ENCODE measurements around the gene H6PD. TPM values are rescaled to one million over a fixed set of nuclear protein-coding genes. Genes with fewer than 3 reads are reported as not detected.
"Not testable (repeated sequence)": the region's sequence is repeated elsewhere in the genome, so short reads cannot be mapped to it uniquely, and the experiment has no call there.

Gene H6PD
- total RNA-seq, 2 experiments from 2014 or later: 9.3 to 10.4 TPM

- POLR2A ChIA-PET: no interaction called here
- H3K36me3 Mint-ChIP-seq: no peaks in the 10 kb centered on the region
- H3K27ac Mint-ChIP-seq: no peak overlapping the region
- H3K4me3 Mint-ChIP-seq: no peak overlapping the region
- intact Hi-C loops (cut with micrococcal nuclease): no loop called here
- H3K27me3 Mint-ChIP-seq: no peaks in the 10 kb centered on the region
- H3K9me3 Mint-ChIP-seq: no peaks in the 10 kb centered on the region
- CTCF ChIA-PET: interaction anchor here (1.0 to 1.5 kb wide), 2 partner anchors 9 to 199 kb away, joined by 3 read pairs; no protein-coding TSS in a partner anchor
- H3K4me1 Mint-ChIP-seq (ENCODE audit: low read depth): peaks cover 29% of the 10 kb centered on the region
- no peak for DNase-seq
Measured at GRCh38 chr1:9297831-9298230, 63.3 kb downstream of the H6PD start.

DNA sequence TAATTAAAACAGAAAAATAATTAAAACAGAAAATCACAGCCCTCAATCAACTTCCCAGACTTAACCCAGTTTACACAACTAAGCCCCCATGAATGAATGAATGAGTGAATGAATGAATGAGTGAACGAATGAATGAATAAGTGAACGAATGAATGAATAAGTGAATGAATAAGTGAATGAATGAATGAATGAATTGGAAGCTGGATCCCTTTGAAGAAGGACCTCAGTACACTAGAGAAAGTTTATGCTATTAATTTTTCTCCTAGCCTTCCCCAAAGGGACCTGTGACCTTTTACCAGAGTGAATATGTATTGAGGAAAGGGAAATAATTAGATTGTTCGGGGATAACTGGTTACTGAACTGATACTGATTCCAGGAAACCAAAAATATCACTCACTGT, 63.7 kb downstream of the H6PD start:
- CTCF ChIA-PET: interaction anchor here (1.0 kb wide), 1 partner anchor 9 kb away, joined by 3 read pairs; no protein-coding TSS in a partner anchor
- intact Hi-C loops (cut with micrococcal nuclease): no loop called here
- no peaks in the 10 kb centered on the region for H3K36me3 Mint-ChIP-seq

DNA sequence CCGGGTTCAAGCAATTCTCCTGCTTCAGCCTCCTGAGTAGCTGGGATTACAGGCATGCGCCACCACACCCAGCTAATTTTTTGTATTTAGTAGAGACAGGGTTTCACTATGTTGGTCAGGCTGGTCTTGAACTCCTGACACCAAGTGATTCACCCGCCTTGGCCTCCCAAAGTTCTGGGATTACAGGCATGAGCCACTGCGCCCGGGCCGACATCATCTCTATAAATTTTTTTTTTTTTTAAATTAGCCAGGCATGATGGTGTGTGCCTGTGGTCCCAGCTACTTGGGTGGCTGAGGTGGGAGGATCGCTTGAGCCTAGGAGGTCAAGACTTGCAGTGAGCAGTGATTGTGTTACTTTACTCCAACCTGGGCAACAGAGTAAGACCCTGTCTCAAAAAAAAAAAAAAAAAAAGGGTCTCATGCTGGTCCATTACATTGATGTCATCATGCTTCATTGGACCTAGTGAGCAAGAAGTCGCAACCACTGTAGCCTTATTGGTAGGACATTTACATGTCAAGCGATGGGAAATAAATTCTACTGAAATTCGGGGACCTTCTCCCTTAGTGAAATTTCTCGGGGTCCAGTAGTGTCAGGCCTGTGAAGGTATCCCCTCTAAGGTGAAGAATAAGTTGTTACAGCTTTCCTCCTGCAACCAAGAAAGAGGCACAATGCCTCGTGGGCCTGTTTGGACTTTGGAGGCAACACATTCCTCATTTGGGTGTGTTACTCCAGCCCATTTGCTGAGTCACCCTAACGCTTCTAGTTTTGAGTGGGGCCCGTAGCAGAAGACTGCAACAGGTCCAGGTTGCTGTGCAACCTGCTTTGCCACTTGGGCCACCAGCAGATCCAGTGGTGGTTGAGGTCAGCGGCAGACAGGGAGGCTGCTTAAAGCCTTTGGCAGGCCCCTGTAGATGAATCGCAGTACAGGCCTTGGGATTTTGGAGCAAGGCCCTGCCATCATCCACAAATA, 65.3 kb downstream of the H6PD start:
- H3K27me3 Mint-ChIP-seq; H3K27ac Mint-ChIP-seq; intact Hi-C loops (cut with micrococcal nuclease); H3K4me3 Mint-ChIP-seq; H3K36me3 Mint-ChIP-seq; H3K9me3 Mint-ChIP-seq; DNase-seq: not testable (repeated sequence)
- POLR2A ChIA-PET: interaction anchor here (0.6 kb wide), 1 partner anchor 106 kb away, joined by 8 read pairs; no protein-coding TSS in a partner anchor
- CTCF ChIA-PET: interaction anchor here (0.7 kb wide), 1 partner anchor 10 kb away, joined by 3 read pairs; no protein-coding TSS in a partner anchor
- peaks cover 28% of the 10 kb centered on the region for H3K4me1 Mint-ChIP-seq (ENCODE audit: low read depth)

More for the DNA sequence above, 63.7 kb downstream of the H6PD start:
- Mint-ChIP-seq H3K4me3 (no peak overlapping the region), H3K27ac (no peak overlapping the region), H3K4me1 (ENCODE audit: low read depth) (peaks cover 32% of the 10 kb centered on the region), H3K27me3 (no peaks in the 10 kb centered on the region), H3K9me3 (no peaks in the 10 kb centered on the region)
- POLR2A ChIA-PET: no interaction called here
- DNase-seq: no peak

DNA sequence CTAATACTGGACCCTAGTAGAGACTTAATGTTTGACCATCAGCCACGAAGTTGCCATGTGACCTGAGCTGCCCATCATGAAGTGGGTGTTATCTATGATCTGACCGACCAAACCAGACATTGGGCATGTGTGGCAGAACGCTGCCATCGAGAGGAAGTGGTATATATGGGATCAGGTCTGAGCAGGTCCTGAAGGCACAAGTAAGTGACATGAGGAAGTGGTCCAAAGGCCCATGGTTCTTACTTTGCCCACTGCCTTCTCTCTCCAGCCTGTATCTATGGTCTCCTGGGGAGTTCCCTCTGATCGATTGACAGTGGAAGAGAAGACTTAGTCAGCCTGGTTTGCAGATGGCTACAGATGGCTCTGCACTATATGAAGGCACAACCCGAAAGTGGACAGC, 66.0 kb downstream of the H6PD start:
- Mint-ChIP-seq H3K4me1 (ENCODE audit: low read depth) (peaks cover 28% of the 10 kb centered on the region), H3K27me3 (no peaks in the 10 kb centered on the region), H3K27ac (no peak overlapping the region), H3K4me3 (no peak overlapping the region), H3K36me3 (no peaks in the 10 kb centered on the region), H3K9me3 (no peaks in the 10 kb centered on the region)
- DNase-seq: no peak
- intact Hi-C loops (cut with micrococcal nuclease): no loop called here
- ChIA-PET CTCF (interaction anchor here (0.6 kb wide), 1 partner anchor 219 kb away, joined by 3 read pairs; no protein-coding TSS in a partner anchor), POLR2A (no interaction called here)

GRCh38 chr1:9302745-9303524, 68.4 kb downstream of the H6PD start:
- H3K36me3 Mint-ChIP-seq: no peaks in the 10 kb centered on the region
- ChIA-PET CTCF (no interaction called here), POLR2A (no interaction called here)
- H3K27me3 Mint-ChIP-seq: no peaks in the 10 kb centered on the region
- no peak overlapping the region for H3K27ac Mint-ChIP-seq
- H3K9me3 Mint-ChIP-seq: no peaks in the 10 kb centered on the region
- H3K4me3 Mint-ChIP-seq: no peak overlapping the region
- DNase-seq: no peak
- peaks cover 28% of the 10 kb centered on the region for H3K4me1 Mint-ChIP-seq (ENCODE audit: low read depth)
- intact Hi-C loops (cut with micrococcal nuclease): no loop called here

DNA sequence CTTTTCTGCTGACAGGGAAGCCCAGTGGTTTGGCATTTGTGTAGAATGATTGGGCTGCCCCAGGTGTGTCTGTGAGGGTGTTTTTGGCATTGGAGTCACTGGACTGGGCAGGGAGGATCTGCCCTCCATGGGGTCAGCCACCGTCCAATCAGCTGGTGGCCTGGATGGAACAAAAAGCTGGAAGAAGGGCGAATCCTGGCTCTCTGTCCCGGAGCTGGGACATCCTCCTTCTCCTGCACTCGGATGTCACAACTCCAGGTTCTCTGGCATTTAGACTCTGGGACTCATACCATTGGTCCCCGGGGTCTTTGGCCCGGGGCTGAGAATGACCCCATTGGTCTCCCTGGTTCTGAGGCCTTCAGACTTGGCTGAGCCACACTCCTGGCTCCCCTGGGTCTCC, 69.3 kb downstream of the H6PD start:
- H3K4me1 Mint-ChIP-seq (ENCODE audit: low read depth): peaks cover 28% of the 10 kb centered on the region
- POLR2A ChIA-PET: no interaction called here
- intact Hi-C loops (cut with micrococcal nuclease): no loop called here
- CTCF ChIA-PET: interaction anchor here (1.4 kb wide), 1 partner anchor 151 kb away, joined by 3 read pairs; no protein-coding TSS in a partner anchor
- DNase-seq: no peak
- no peak overlapping the region for H3K4me3 Mint-ChIP-seq
- H3K9me3 Mint-ChIP-seq: no peaks in the 10 kb centered on the region
- no peak overlapping the region for H3K27ac Mint-ChIP-seq
- no peaks in the 10 kb centered on the region for H3K36me3 Mint-ChIP-seq
- H3K27me3 Mint-ChIP-seq: no peaks in the 10 kb centered on the region

DNA sequence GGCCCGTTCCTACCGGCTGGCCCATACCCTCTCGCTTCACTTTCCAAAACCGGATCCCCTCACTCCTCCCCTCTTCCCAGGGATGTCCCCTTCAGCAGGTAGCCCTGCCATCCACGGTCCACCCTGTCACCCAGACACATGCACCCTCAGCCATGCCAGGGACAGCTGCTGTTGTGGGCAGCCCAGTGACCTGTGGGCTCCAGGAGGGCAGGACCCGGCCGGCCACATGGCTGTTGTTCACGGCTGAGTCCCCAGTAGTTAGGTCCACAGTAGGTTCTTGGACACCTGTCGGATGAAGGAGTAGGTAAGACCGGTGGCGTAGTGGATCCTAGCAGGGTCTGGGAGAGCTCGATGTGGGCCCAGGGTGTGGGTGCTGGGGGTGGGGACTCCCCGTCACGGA, 70.6 kb downstream of the H6PD start:
- intact Hi-C loops (cut with micrococcal nuclease): no loop called here
- H3K36me3 Mint-ChIP-seq: no peaks in the 10 kb centered on the region
- CTCF ChIA-PET: no interaction called here
- no peaks in the 10 kb centered on the region for H3K27me3 Mint-ChIP-seq
- no peak overlapping the region for H3K27ac Mint-ChIP-seq
- no peak overlapping the region for H3K4me3 Mint-ChIP-seq
- DNase-seq: no peak
- H3K4me1 Mint-ChIP-seq (ENCODE audit: low read depth): peaks cover 25% of the 10 kb centered on the region
- POLR2A ChIA-PET: no interaction called here
- H3K9me3 Mint-ChIP-seq: no peaks in the 10 kb centered on the region

- Mint-ChIP-seq H3K4me3 (no peak overlapping the region), H3K4me1 (ENCODE audit: low read depth) (peaks cover 20% of the 10 kb centered on the region), H3K27me3 (no peaks in the 10 kb centered on the region), H3K36me3 (no peaks in the 10 kb centered on the region), H3K27ac (no peak overlapping the region), H3K9me3 (no peaks in the 10 kb centered on the region)
- intact Hi-C loops (cut with micrococcal nuclease): no loop called here
- POLR2A ChIA-PET: no interaction called here
- CTCF ChIA-PET: interaction anchor here (1.3 kb wide), 1 partner anchor 39 kb away, joined by 3 read pairs; no protein-coding TSS in a partner anchor
- no peak for DNase-seq
Measured at GRCh38 chr1:9306006-9306405, 71.4 kb downstream of the H6PD start.

DNA sequence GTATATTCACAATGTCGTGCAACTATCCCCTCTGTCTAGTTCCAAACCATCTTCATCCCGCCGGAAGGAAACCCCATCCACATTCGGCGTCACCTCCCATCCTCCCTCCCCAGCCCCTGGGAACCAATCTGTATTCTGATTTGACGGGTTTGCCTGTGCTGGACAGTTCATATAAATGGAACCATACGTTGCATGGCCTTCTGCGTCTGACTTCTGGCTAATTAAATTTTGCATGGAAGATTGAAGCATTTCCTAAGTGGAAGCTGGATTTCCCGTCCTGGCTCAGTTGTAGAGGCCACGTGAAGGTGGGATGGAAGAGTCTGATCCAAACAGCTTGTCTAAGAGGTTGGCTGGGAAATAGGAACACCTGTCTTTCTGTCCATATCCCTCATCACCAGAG, 72.7 kb downstream of the H6PD start:
- no peak for DNase-seq
- ChIA-PET CTCF (no interaction called here), POLR2A (no interaction called here)
- Mint-ChIP-seq H3K27me3 (no peaks in the 10 kb centered on the region), H3K36me3 (no peaks in the 10 kb centered on the region), H3K4me1 (ENCODE audit: low read depth) (peaks cover 18% of the 10 kb centered on the region), H3K27ac (no peak overlapping the region), H3K4me3 (no peak overlapping the region), H3K9me3 (no peaks in the 10 kb centered on the region)
- intact Hi-C loops (cut with micrococcal nuclease): no loop called here

GRCh38 chr1:9308236-9308785, 73.7 kb downstream of the H6PD start:
- no peaks in the 10 kb centered on the region for H3K36me3 Mint-ChIP-seq
- intact Hi-C loops (cut with micrococcal nuclease): no loop called here
- peaks cover 15% of the 10 kb centered on the region for H3K4me1 Mint-ChIP-seq (ENCODE audit: low read depth)
- POLR2A ChIA-PET: no interaction called here
- CTCF ChIA-PET: no interaction called here
- H3K4me3 Mint-ChIP-seq: no peak overlapping the region
- no peaks in the 10 kb centered on the region for H3K27me3 Mint-ChIP-seq
- no peak overlapping the region for H3K27ac Mint-ChIP-seq
- no peak for DNase-seq
- H3K9me3 Mint-ChIP-seq: no peaks in the 10 kb centered on the region

DNA sequence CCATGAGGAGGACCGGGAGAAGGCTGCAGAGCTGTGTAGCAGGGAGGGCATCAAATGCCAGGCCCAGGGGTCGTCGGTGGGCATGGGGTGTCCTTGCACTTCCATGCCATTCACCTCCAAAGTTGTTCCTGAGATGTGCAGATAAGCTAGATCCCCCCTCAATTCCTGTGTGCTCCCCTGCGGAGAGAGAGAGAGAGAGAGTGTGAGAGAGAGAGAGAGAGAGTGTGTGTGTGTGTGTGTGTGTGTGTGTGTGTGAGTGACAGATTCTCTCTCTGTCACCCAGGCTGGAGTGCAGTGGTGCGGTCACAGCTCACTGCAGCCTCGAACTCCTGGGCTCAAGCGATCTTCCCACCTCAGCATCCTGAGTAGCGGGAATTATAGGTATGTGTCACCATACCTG, 74.5 kb downstream of the H6PD start:
- CTCF ChIA-PET: no interaction called here
- Mint-ChIP-seq H3K27me3 (no peaks in the 10 kb centered on the region), H3K36me3 (no peaks in the 10 kb centered on the region), H3K4me1 (ENCODE audit: low read depth) (peaks cover 17% of the 10 kb centered on the region), H3K4me3 (no peak overlapping the region), H3K9me3 (no peaks in the 10 kb centered on the region), H3K27ac (no peak overlapping the region)
- POLR2A ChIA-PET: no interaction called here
- intact Hi-C loops (cut with micrococcal nuclease): no loop called here
- no peak for DNase-seq

GRCh38 chr1:9309991-9310390, 75.4 kb downstream of the H6PD start:
- intact Hi-C loops (cut with micrococcal nuclease): no loop called here
- CTCF ChIA-PET: interaction anchor here (1.1 to 1.2 kb wide), 2 partner anchors 21 to 146 kb away, joined by 3 read pairs; no protein-coding TSS in a partner anchor

More at GRCh38 chr1:9309991-9310390, 75.4 kb downstream of the H6PD start:
- Mint-ChIP-seq H3K4me1 (ENCODE audit: low read depth) (peaks cover 23% of the 10 kb centered on the region), H3K4me3 (no peak overlapping the region), H3K36me3 (no peaks in the 10 kb centered on the region), H3K27ac (no peak overlapping the region), H3K9me3 (no peaks in the 10 kb centered on the region), H3K27me3 (no peaks in the 10 kb centered on the region)
- DNase-seq: no peak
- POLR2A ChIA-PET: interaction anchor here (0.5 kb wide), 1 partner anchor 585 kb away, joined by 3 read pairs; no protein-coding TSS in a partner anchor
